ENCODE measurements around the gene B9D1. TPM values are rescaled to one million over a fixed set of nuclear protein-coding genes. Genes with fewer than 3 reads are reported as not detected.

B9D1 gene
- total RNA-seq (10 to 100 TPM in 3 of 5 donors, not detected in 2; 10.9 to 22.8 (median 21.3) TPM), polyA plus RNA-seq (10 to 100 TPM; 10.9 to 18.4 (median 15.1) TPM)
- long read RNA-seq, donor 1, partial matches to known transcripts: 0 of 2 reads
- long read RNA-seq, donor 1, other reads (novel, unspliced or antisense): 0 of 2 reads
- long read RNA-seq, donor 2, partial matches to known transcripts: 0 of 4 reads
- long read RNA-seq, donor 2, other reads (novel, unspliced or antisense): 0 of 4 reads
- long read RNA-seq, donor 3, partial matches to known transcripts: 0 of 4 reads
- long read RNA-seq, donor 3, other reads (novel, unspliced or antisense): 0 of 4 reads
- long read RNA-seq, donor 4: 0 reads
- long read RNA-seq, donor 5, partial matches to known transcripts: 0 of 6 reads
- long read RNA-seq, donor 5, other reads (novel, unspliced or antisense): 0 of 6 reads
- long read RNA-seq, donor 6, partial matches to known transcripts: 88 of 92 reads
- long read RNA-seq, donor 6, other reads (novel, unspliced or antisense): 0 of 92 reads
- long read RNA-seq, donor 7, transcript B9D1-201 (7 exons, 908 nt): major isoform, 6 of 7 reads
- long read RNA-seq, donor 7, partial matches to known transcripts: 0 of 7 reads
- long read RNA-seq, donor 7, other reads (novel, unspliced or antisense): 0 of 7 reads
- long read RNA-seq, donor 8, partial matches to known transcripts: 0 of 2 reads
- long read RNA-seq, donor 8, other reads (novel, unspliced or antisense): 0 of 2 reads
- long read RNA-seq, donor 9, partial matches to known transcripts: 0 of 6 reads
- long read RNA-seq, donor 9, other reads (novel, unspliced or antisense): 0 of 6 reads
- long read RNA-seq, donor 10, partial matches to known transcripts: 35 of 36 reads
- long read RNA-seq, donor 10, other reads (novel, unspliced or antisense): 0 of 36 reads

DNA sequence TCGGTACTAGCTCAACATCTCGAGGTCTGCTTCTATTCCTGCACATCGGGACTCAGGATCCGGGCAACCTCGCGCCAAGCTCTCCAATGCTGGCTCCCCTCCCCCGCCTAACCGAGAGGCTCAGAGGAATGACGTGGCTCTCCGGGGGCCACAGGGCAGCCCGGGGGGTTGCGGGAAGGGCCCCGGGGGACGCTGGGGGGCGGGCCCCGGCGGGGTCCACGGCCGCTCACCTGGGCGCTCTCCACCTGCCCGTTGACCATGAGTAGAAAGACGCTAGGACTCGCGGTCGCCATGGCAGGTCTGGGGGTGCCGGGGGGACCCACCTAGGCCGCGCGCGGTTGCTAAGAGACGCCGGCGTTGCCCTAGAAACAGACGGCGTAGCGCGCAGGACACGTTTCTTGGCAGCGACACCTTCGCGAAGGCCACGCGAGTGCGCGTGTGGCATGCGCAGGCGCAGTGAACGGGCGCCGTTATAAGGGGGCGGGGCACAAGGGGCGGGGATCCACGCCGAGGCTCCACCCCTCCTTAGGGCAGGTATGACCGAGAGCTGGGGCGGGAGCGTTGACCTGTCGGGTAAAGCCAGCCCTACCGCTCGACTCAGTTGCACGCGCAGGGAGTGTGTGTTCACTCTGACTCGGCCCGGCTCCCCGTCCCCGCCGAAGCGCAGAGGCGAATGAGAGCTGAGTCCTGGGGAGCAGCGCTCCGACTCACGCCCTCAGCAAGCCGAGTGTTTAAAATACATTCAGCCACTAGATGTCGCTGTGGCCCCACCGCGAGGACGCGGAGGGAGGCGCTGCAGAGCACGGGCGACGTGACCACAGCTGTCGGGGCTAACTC is at the start of gene B9D1:
TSS of gene B9D1 (minus strand) at position 447 of the 837 bp plus-strand sequence. CDS start at position 293, 154 bp downstream.
- Histone ChIP-seq H3K4me3 (peak within 1 kb of the TSS; percentile 76 to 87 (median 76)), H3K27ac (peak within 1 kb of the TSS; percentile 82 to 92 (median 87)), H3K4me1 (peaks cover 0 to 17% (median 14%) of the 10 kb centered on the region in 4 donors), H3K36me3 (peaks cover 0 to 15% (median 8%) of the 10 kb centered on the region in 4 donors), H3K27me3 (no peaks in the 10 kb centered on the region), H3K9me3 (no peaks in the 10 kb centered on the region)
- 0 to 1% (median 0%) methylated on average over 58 to 83 of the region's 83 CpGs for WGBS, 5 donors
- TF ChIP-seq CTCF (IDR thresholded peaks at IDR 0.05): peak in 6 of 7 experiments; percentile 77 to 99 (median 96)
- peak; percentile 3 to 88 (median 85) for TF ChIP-seq POLR2AphosphoS5 (IDR thresholded peaks at IDR 0.05)
- TF ChIP-seq POLR2A (IDR thresholded peaks at IDR 0.05): no peak
- intact Hi-C loops (cut with DNase I; ENCODE audit: low total_unique reads): loop anchor here (10.0 kb wide), 1 partner anchor 402 kb away; no protein-coding TSS in a partner anchor
- peak; percentile 96 to 97 for DNase-seq

DNA sequence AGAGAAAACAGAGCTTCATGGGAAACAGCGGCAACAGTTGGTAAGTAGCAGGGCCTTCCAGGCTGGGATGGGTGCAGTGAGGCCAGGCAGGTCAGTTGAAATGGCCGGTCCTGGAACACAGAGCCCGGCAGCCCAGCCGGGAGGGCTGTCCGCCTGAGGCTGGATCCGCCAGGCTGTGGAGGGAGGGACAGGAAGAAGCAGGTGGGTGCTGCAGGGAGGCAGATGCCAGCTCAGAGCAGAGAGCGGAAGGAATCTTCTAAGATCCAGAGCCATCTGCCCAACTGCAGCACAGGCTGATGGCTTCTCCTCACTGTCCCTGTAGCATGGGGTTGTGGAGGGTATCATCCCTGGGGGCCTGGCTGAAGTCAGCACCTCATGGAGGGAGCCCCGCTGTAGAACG is 49.1 kb upstream of the B9D1 start:
- Histone ChIP-seq H3K4me1 (peaks cover 0 to 13% (median 8%) of the 10 kb centered on the region in 4 donors), H3K4me3 (peak overlapping the region in 2 of 4 donors; percentile 19 to 21), H3K27ac (no peak overlapping the region), H3K36me3 (no peaks in the 10 kb centered on the region), H3K9me3 (no peaks in the 10 kb centered on the region), H3K27me3 (peaks cover 0 to 32% (median 9%) of the 10 kb centered on the region in 3 donors)
- peak in 1 of 2 donors; percentile 41 for DNase-seq
- no peak for TF ChIP-seq EP300 (IDR thresholded peaks at IDR 0.05)
- no peak for TF ChIP-seq CTCF (IDR thresholded peaks at IDR 0.05)
- TF ChIP-seq POLR2AphosphoS5 (IDR thresholded peaks at IDR 0.05): no peak
- TF ChIP-seq POLR2A (IDR thresholded peaks at IDR 0.05): no peak
- 53 to 70% (median 66%) methylated on average over 8 to 9 of the region's 9 CpGs for WGBS, 5 donors
- intact Hi-C loops (cut with DNase I; ENCODE audit: low total_unique reads): no loop called here

DNA sequence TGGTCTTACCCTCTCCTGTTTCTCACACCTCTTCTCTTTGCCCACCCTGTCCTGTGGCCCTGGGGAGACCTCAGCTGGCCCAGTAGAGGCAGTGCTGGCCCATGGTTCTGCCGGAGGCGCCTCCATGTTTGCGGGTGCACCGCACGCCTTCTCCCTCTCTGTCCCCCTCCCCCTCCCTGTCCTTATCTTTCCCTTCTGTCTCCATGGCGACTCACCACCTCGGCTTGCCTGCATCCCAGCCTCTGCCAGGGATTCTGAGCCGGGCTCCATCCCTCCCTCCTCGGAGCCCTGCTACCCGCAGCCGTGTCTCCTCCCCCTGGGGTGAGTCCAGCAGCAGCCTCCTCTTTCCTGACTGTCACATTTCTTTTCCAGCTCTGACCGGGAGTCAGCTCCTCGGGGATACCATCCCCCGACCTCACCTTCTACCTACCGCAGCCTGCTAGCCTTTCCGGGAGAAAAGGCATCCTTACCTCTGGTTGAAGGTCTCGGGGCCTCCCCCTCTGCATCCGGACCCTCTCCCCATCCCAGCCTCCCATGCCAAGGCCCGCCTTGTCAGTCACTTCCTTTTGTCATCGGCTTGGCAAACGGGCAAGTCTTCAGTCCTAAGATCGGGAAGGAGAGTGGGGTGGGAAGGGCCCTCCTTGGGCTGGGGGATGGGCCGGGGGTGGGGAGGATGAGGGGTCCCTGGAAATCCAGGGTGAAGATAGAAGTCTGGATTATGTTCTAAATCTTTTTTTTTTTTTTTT is 48.5 kb upstream of the B9D1 start, which contains the start of gene RNF112:
TSS of gene RNF112 (plus strand) at position 358 of the 746 bp plus-strand sequence. CDS start at position 535, 177 bp downstream.
- Histone ChIP-seq H3K4me3 (peak within 1 kb of the TSS in 3 of 4 donors; percentile 19 to 22 (median 21)), H3K36me3 (no peaks in the 10 kb centered on the region), H3K27me3 (peaks cover 0 to 32% (median 9%) of the 10 kb centered on the region in 3 donors), H3K4me1 (peaks cover 0 to 13% (median 8%) of the 10 kb centered on the region in 4 donors), H3K27ac (no peak within 1 kb of the TSS), H3K9me3 (no peaks in the 10 kb centered on the region)
- 16 to 28% (median 22%) methylated on average over 23 of the region's 23 CpGs for WGBS, 5 donors
- intact Hi-C loops (cut with DNase I; ENCODE audit: low total_unique reads): no loop called here
- TF ChIP-seq POLR2A (IDR thresholded peaks at IDR 0.05) (no peak), CTCF (IDR thresholded peaks at IDR 0.05) (no peak), POLR2AphosphoS5 (IDR thresholded peaks at IDR 0.05) (no peak), EP300 (IDR thresholded peaks at IDR 0.05) (no peak)
- peak in 1 of 2 donors; percentile 64 for DNase-seq

Data from stomach (tissue), 19 donors.